Memory B cell (primary cell): ENCODE results near the gene HNRNPU.
A peak's percentile ranks its signal among the peaks of the same experiment; 100 is the strongest.

Source experiments
- ATAC-seq: fragments of 150-1000 bp; cut with Tn5 transposase; 2 replicates; pipeline ENCODE4 v1.10.0; 2021; ENCODE audit warnings: low read depth, mild to moderate bottlenecking, moderate library complexity
- DNase-seq, 2 donors: peaks; one replicate each; pipeline ENCODE4 v3.0.0; 2022; ENCODE audit warnings: low spot score in 2 of 2
- H3K27ac Mint-ChIP-seq: one replicate; pipeline ENCODE4 v1.8.0; 2022; ENCODE audit warnings: mild to moderate bottlenecking, moderate library complexity, mixed read lengths
- H3K27me3 Mint-ChIP-seq: one replicate; pipeline ENCODE4 v1.8.0; 2022; ENCODE audit warnings: mixed read lengths
- H3K36me3 Mint-ChIP-seq: one replicate; pipeline ENCODE4 v1.8.0; 2022; ENCODE audit warnings: mild to moderate bottlenecking, mixed read lengths
- H3K4me1 Mint-ChIP-seq: one replicate; pipeline ENCODE4 v1.8.0; 2022; ENCODE audit warnings: mixed read lengths
- H3K4me3 Mint-ChIP-seq: one replicate; pipeline ENCODE4 v1.8.0; 2022; ENCODE audit warnings: mild to moderate bottlenecking, moderate library complexity, mixed read lengths
- H3K9me3 Mint-ChIP-seq: one replicate; pipeline ENCODE4 v1.8.0; 2022; ENCODE audit warnings: mixed read lengths

HNRNPU gene

DNA sequence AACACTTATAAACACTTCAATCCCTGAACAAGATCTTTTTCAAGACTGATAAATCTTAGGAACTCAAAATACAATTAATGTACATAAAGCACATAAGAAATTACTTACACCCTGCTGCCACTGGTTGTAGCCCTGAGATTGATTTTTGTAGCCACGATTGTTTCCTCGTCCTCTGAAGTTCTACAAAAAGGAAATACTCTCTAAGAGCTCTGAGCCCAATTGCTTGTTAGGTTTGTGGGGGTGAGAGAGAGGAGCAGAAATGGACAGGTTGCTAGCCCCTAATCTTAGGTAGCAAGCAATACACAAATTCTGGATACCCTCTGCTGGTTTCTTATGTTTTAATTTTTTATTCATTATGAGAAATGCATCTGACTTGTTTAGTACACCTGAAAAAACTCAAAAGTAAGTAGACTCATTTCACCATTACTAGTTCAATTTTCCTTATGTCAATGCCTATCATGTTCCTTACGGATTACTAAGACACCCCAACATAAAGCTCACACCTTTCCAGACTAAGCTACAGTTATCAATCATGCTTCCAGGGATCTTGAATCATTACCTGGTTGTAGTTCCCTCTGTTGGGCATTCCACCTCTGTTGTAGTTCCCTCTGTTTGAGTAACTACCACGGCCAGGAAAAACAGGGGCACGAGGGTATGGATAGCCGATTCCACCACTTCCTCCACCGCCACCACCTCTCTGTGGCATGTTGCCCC, 9.3 kb downstream of the HNRNPU start:
- H3K4me1 Mint-ChIP-seq, result peaks cover 21% of the 10 kb centered on the region
- no peak for ATAC-seq
- no peaks in the 10 kb centered on the region for H3K9me3 Mint-ChIP-seq
- DNase-seq, result no peak
- no peaks in the 10 kb centered on the region for H3K27me3 Mint-ChIP-seq
- H3K36me3 Mint-ChIP-seq, result peaks cover 30% of the 10 kb centered on the region
- peak overlapping the region; percentile 11 for H3K4me3 Mint-ChIP-seq
- H3K27ac Mint-ChIP-seq, result peak overlapping the region; percentile 79

GRCh38 chr1:244854166-244854565, 10.2 kb downstream of the HNRNPU start:
- no peak overlapping the region for H3K4me3 Mint-ChIP-seq
- no peaks in the 10 kb centered on the region for H3K27me3 Mint-ChIP-seq
- peaks cover 21% of the 10 kb centered on the region for H3K4me1 Mint-ChIP-seq
- H3K27ac Mint-ChIP-seq, result peak overlapping the region; percentile 79
- ATAC-seq, result no peak
- H3K36me3 Mint-ChIP-seq, result peaks cover 28% of the 10 kb centered on the region
- no peak for DNase-seq
- H3K9me3 Mint-ChIP-seq, result no peaks in the 10 kb centered on the region

DNA sequence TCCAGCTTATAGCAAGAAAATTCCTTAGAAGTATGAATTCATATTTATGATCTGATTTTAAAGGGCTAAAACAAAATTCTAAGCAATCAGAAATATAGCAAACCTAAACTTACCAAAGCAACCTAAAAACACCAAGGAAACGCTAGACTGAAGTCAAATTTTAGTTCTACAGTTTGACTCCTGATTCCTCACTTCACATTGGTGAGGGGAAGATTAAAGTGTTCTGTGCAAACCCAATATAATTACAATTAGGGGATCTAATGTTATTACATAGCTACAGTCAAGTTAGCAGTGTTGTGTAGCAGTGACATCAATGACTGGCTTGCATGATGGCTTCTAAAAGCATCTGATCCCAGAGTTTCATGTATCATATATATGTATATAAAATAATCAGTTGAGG, 11.6 kb downstream of the HNRNPU start:
- no peak overlapping the region for H3K4me3 Mint-ChIP-seq
- peaks cover 19% of the 10 kb centered on the region for H3K36me3 Mint-ChIP-seq
- DNase-seq, result no peak
- no peak for ATAC-seq
- no peaks in the 10 kb centered on the region for H3K9me3 Mint-ChIP-seq
- H3K27ac Mint-ChIP-seq, result peak overlapping the region; percentile 31
- H3K4me1 Mint-ChIP-seq, result peaks cover 17% of the 10 kb centered on the region
- no peaks in the 10 kb centered on the region for H3K27me3 Mint-ChIP-seq

GRCh38 chr1:244851546-244852231, 12.7 kb downstream of the HNRNPU start:
- H3K36me3 Mint-ChIP-seq, result peaks cover 21% of the 10 kb centered on the region
- H3K4me1 Mint-ChIP-seq, result peaks cover 17% of the 10 kb centered on the region
- H3K9me3 Mint-ChIP-seq, result no peaks in the 10 kb centered on the region
- H3K4me3 Mint-ChIP-seq, result no peak overlapping the region
- H3K27ac Mint-ChIP-seq, result peak overlapping the region; percentile 31
- DNase-seq (no peak), ATAC-seq (no peak)
- H3K27me3 Mint-ChIP-seq, result no peaks in the 10 kb centered on the region

DNA sequence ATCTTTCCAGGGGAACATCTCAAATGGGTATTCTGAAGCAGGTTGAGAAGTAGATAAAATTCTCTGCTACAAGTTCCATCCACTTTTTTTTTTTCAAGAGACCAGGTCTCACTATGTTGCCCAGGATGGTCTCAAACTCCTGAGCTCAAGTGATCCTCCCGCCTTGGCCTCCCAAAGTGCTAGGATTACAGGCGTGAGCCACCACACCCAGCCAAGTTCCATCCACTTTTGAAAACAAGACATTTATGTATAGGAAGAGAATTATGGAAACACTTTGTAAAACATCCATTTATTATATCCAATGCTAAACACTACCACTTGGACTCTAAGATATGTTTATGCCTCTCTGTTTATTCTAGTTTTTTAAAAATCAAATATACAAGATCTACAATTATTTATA, 13.4 kb downstream of the HNRNPU start:
- no peak overlapping the region for H3K4me3 Mint-ChIP-seq
- no peaks in the 10 kb centered on the region for H3K27me3 Mint-ChIP-seq
- H3K27ac Mint-ChIP-seq, result no peak overlapping the region
- DNase-seq, result no peak
- no peaks in the 10 kb centered on the region for H3K9me3 Mint-ChIP-seq
- H3K4me1 Mint-ChIP-seq, result peaks cover 15% of the 10 kb centered on the region
- no peak for ATAC-seq
- peaks cover 19% of the 10 kb centered on the region for H3K36me3 Mint-ChIP-seq

GRCh38 chr1:244850099-244850852, 14.1 kb downstream of the HNRNPU start:
- peaks cover 21% of the 10 kb centered on the region for H3K36me3 Mint-ChIP-seq
- H3K4me1 Mint-ChIP-seq, result peaks cover 12% of the 10 kb centered on the region
- H3K9me3 Mint-ChIP-seq, result no peaks in the 10 kb centered on the region
- H3K4me3 Mint-ChIP-seq, result no peak overlapping the region
- peak overlapping the region; percentile 65 for H3K27ac Mint-ChIP-seq
- ATAC-seq (no peak), DNase-seq (no peak)
- no peaks in the 10 kb centered on the region for H3K27me3 Mint-ChIP-seq

GRCh38 chr1:244849189-244849866, 15.0 kb downstream of the HNRNPU start:
- DNase-seq, result no peak
- H3K27me3 Mint-ChIP-seq, result no peaks in the 10 kb centered on the region
- peaks cover 6% of the 10 kb centered on the region for H3K4me1 Mint-ChIP-seq
- H3K4me3 Mint-ChIP-seq, result no peak overlapping the region
- H3K27ac Mint-ChIP-seq, result peak overlapping the region; percentile 65
- H3K36me3 Mint-ChIP-seq, result peaks cover 17% of the 10 kb centered on the region
- no peak for ATAC-seq
- H3K9me3 Mint-ChIP-seq, result no peaks in the 10 kb centered on the region

DNA sequence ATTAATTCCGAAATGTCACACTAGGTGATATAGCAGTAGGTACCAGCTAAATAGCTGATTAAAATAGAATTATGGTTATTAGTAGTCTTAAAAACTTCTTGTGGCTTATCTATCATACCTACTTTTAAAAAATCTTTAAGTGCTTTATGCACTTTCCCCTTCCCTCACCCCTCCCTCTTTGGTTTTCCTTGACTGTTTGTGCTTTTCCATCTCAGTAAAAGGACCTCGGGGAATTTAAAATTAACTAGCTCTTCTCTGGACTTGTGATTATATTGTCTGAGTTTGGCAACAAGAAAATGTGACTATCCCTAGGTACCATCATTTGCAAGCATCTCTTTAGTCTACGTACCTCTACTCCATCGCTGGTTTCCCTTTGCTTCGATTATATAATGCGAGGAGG, 17.7 kb downstream of the HNRNPU start:
- H3K27ac Mint-ChIP-seq, result peak overlapping the region; percentile 80
- no peak overlapping the region for H3K4me3 Mint-ChIP-seq
- H3K4me1 Mint-ChIP-seq, result peaks cover 2% of the 10 kb centered on the region
- no peaks in the 10 kb centered on the region for H3K27me3 Mint-ChIP-seq
- H3K9me3 Mint-ChIP-seq, result no peaks in the 10 kb centered on the region
- ATAC-seq, result no peak
- no peak for DNase-seq
- peaks cover 13% of the 10 kb centered on the region for H3K36me3 Mint-ChIP-seq

- Mint-ChIP-seq H3K4me3 (no peak overlapping the region), H3K27ac (no peak overlapping the region), H3K4me1 (peaks cover 9% of the 10 kb centered on the region), H3K9me3 (no peaks in the 10 kb centered on the region), H3K27me3 (no peaks in the 10 kb centered on the region), H3K36me3 (peaks cover 16% of the 10 kb centered on the region)
- no peak for ATAC-seq
- no peak for DNase-seq
These were observed 19.9 kb downstream of the HNRNPU start for GRCh38 chr1:244844155-244845121.

DNA sequence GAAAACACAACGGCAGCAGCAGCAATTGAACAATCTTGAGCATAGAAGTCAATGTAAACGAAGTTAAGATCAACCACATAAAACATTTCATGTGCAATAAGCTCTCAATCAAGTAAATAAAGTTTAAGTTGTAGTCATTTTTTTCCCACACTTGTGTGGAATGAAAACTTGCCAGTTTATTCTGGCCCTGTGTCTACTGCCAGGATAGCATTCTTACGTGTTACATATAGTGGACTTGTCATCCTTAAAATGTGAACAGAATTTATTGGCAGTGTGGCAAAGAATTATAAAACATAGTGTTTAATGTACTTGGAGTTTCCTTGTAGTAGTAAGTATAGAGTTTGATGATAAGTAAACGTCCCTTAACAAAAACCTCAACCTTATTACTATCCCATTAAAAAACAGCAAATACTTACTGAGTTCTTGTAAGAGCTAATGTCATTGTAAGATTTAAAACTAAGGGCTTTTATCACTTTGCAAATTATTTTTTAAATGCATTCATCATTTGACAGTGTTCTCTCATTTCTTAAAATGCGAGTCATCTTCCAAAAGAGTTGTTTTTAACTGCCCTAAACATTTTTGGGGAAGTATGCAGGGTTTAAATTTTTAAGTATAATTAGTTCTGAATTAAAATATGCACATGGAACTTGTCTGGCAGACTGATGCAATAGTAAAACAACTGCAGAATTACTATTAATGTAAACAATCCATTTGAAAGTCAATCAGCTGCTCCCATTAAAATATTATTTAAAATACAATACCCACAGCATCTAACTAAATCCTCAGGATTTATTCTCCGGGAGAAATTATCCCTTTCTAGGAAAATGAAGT, 21.0 kb downstream of the HNRNPU start:
- peaks cover 19% of the 10 kb centered on the region for H3K36me3 Mint-ChIP-seq
- H3K9me3 Mint-ChIP-seq, result peaks cover 1% of the 10 kb centered on the region
- no peak for ATAC-seq
- no peaks in the 10 kb centered on the region for H3K27me3 Mint-ChIP-seq
- peaks cover 15% of the 10 kb centered on the region for H3K4me1 Mint-ChIP-seq
- DNase-seq, result no peak
- H3K27ac Mint-ChIP-seq, result no peak overlapping the region
- H3K4me3 Mint-ChIP-seq, result no peak overlapping the region

DNA sequence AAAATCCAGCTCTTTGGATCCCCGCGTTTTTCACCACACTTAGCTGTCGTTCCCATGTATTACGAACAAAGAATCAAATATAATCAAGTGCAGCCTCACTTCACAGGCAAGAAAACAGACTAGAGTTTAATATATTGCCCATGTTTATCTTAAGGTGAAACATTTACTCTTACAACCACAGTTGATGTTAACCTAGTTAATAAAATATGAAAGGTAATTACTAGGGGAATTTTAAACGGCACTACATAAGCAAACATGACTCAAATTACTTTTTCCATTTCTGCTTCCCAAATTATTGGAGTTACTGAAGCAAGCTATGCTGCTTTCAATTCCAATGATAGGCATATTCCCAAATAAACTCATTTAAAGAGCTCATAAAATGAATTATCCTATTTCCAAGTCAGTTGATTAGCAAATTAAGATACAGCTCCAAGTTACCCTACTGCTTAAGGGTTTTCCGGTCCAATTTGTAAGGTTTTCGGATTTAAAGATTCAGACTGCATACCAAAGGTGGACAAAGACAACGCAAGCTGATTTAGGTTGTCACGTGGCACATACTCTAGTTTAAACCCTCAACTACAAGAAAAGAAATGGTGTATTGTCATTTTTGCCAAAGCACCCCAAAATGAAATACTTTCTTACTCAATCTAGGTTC, 22.9 kb downstream of the HNRNPU start:
- Mint-ChIP-seq H3K4me1 (peaks cover 25% of the 10 kb centered on the region), H3K36me3 (peaks cover 23% of the 10 kb centered on the region), H3K9me3 (peaks cover 1% of the 10 kb centered on the region), H3K4me3 (no peak overlapping the region), H3K27ac (peak overlapping the region; percentile 60), H3K27me3 (no peaks in the 10 kb centered on the region)
- ATAC-seq (no peak), DNase-seq (no peak)

DNA sequence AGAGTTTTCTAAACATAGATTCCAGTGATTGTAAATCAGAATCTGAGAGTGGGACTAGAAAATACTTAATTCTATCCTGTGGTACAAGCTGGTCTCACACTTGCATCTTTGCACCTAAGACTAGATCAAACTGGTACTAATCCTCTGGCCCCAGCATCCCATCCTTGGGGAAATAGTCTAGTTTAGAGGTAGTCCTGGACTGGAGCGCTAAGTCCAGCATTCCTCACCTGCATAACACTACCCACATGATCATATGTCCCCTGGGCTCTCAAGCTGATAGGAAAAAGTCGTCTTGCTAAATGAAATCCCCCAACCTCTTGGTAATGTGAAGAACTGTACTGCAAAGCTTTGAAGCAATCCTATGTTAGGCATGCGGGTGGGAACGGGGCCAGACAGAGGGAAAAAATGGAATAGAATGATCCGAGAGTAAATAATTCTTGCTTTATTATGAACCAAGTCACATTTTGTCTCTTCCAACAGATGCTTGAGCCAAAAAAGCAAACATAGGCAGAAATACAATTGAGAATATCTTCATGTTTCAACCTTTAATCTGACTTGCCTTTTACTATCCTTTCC, 24.0 kb downstream of the HNRNPU start:
- Mint-ChIP-seq H3K27me3 (no peaks in the 10 kb centered on the region), H3K27ac (peak overlapping the region; percentile 60), H3K4me1 (peaks cover 27% of the 10 kb centered on the region), H3K4me3 (no peak overlapping the region), H3K36me3 (peaks cover 16% of the 10 kb centered on the region), H3K9me3 (peaks cover 1% of the 10 kb centered on the region)
- ATAC-seq (no peak), DNase-seq (no peak)
